Activated naive CD4-positive, alpha-beta T cell treated with anti-CD3 and anti-CD28 coated beads, Interleukin-2, amount 50 U/mL, for 24 hours (primary cell): Measurements from ENCODE around the gene ATP6V0E1.
A peak's percentile ranks its signal among the peaks of the same experiment; 100 is the strongest.

Source experiments
- H3K27ac Mint-ChIP-seq: one replicate; pipeline ENCODE4 v1.8.0; 2021; ENCODE audit warnings: mild to moderate bottlenecking, mixed read lengths
- H3K27me3 Mint-ChIP-seq: one replicate; pipeline ENCODE4 v1.8.0; 2021; ENCODE audit warnings: mixed read lengths
- H3K36me3 Mint-ChIP-seq: one replicate; pipeline ENCODE4 v1.8.0; 2021; ENCODE audit warnings: mixed read lengths
- H3K4me1 Mint-ChIP-seq: one replicate; pipeline ENCODE4 v1.8.0; 2021; ENCODE audit warnings: mixed read lengths
- H3K4me3 Mint-ChIP-seq: one replicate; pipeline ENCODE4 v1.8.0; 2021; ENCODE audit warnings: mild to moderate bottlenecking, mixed read lengths
- H3K9me3 Mint-ChIP-seq: one replicate; pipeline ENCODE4 v1.8.0; 2021; ENCODE audit warnings: mixed read lengths

Gene ATP6V0E1

GRCh38 chr5:172951371-172952033 is 32.1 kb upstream of the ATP6V0E1 start:
- Mint-ChIP-seq H3K27ac (no peak overlapping the region), H3K4me1 (no peaks in the 10 kb centered on the region), H3K36me3 (no peaks in the 10 kb centered on the region), H3K27me3 (no peaks in the 10 kb centered on the region), H3K4me3 (no peak overlapping the region), H3K9me3 (no peaks in the 10 kb centered on the region)

DNA sequence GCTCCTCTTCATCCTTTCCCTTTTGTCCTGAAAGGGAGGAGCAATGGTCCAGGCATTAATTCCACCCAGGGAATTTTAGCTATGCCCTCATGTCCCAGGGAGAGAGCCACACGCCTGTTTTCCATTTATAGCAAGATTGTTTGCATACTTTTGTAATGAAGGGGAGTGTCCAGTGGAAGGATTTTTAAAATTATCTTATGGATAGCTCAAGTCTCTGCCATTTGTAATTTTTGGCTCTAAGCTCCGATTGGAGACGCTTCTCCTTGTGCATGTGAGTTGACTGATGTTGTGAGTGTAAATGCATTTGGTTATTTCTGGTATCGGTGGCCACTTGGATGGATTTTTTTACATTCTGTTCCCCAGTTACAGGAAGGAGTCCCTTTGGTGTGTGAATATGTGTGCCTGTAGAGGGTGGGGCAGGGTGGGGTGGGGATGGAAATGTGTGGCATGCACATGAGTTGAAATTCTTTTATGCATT is 31.5 kb upstream of the ATP6V0E1 start:
- no peak overlapping the region for H3K27ac Mint-ChIP-seq
- H3K4me1 Mint-ChIP-seq: no peaks in the 10 kb centered on the region
- H3K36me3 Mint-ChIP-seq: no peaks in the 10 kb centered on the region
- H3K27me3 Mint-ChIP-seq: no peaks in the 10 kb centered on the region
- H3K4me3 Mint-ChIP-seq: no peak overlapping the region
- no peaks in the 10 kb centered on the region for H3K9me3 Mint-ChIP-seq

DNA sequence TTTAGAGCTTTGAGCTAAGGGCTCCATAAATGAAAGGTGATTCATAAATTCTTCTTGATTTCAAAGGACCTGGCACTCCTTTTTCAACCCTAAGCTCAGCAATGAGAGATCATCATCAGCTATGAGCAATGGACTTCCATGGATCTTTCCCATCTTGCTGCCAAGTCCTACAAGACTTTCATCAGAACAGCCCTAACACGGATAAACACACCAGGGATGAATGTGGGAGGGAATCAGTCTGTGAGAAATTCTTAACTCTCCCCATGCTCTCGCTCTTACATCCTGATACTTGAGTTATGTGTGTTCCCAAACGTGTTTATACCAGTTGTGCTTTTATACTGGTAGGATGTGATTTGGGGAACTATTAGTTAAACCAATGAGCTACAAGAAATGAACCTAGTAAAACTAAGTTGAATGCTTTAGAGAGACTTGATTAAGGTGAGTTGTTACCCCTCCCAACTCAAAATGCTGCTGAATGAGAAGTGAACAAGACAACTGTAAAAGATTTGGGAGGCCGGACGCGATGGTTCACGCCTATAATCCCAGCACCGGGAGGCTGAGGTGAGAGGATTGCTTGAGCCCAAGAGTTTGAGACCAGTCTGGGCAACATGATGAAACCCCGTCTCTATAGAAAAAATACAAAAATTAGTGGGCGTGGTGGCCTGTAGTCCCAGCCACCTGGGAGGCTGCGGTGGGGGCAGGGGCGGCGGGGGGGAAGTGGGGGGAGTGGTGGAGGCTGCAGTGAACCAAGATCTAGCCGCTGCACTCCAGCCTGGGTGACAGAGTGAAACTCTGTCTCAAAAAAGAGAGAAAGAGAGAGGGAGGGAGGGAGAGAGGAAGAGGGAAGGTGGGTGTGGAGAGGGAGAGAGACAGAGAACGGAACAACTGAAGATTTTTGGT is 29.5 kb upstream of the ATP6V0E1 start:
- peaks cover 4% of the 10 kb centered on the region for H3K4me1 Mint-ChIP-seq

DNA sequence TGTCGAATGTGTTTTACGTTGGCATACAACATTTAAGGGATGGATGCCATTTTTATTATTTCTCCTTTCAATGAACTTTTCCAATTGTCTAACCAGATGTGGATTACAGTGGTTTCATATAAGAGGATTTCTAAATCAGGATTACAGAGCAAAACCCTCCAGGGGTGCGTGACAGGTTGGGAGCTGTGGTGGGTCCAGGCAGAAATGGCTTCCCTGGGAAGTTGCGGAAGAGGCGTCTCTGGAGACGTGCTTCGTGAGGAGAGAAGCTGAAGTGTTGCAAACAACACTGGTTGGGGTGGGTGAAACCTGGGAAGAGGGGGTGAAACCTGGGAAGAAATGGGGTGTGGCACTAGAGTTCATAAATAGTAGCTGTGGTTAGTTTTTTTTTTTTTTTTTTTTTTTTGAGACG is 28.8 kb upstream of the ATP6V0E1 start:
- H3K4me3 Mint-ChIP-seq: no peak overlapping the region
- H3K27me3 Mint-ChIP-seq: no peaks in the 10 kb centered on the region
- peaks cover 4% of the 10 kb centered on the region for H3K4me1 Mint-ChIP-seq
- no peaks in the 10 kb centered on the region for H3K36me3 Mint-ChIP-seq
- no peak overlapping the region for H3K27ac Mint-ChIP-seq
- no peaks in the 10 kb centered on the region for H3K9me3 Mint-ChIP-seq

More for the DNA sequence above, 29.5 kb upstream of the ATP6V0E1 start:
- no peaks in the 10 kb centered on the region for H3K9me3 Mint-ChIP-seq
- no peak overlapping the region for H3K4me3 Mint-ChIP-seq
- H3K27ac Mint-ChIP-seq: no peak overlapping the region
- no peaks in the 10 kb centered on the region for H3K27me3 Mint-ChIP-seq
- no peaks in the 10 kb centered on the region for H3K36me3 Mint-ChIP-seq

GRCh38 chr5:172956228-172956627 is 27.3 kb upstream of the ATP6V0E1 start:
- no peak overlapping the region for H3K4me3 Mint-ChIP-seq
- no peak overlapping the region for H3K27ac Mint-ChIP-seq
- no peaks in the 10 kb centered on the region for H3K27me3 Mint-ChIP-seq
- H3K36me3 Mint-ChIP-seq: no peaks in the 10 kb centered on the region
- H3K4me1 Mint-ChIP-seq: peaks cover 14% of the 10 kb centered on the region
- no peaks in the 10 kb centered on the region for H3K9me3 Mint-ChIP-seq

- peaks cover 21% of the 10 kb centered on the region for H3K4me1 Mint-ChIP-seq
- no peak overlapping the region for H3K27ac Mint-ChIP-seq
Measured at GRCh38 chr5:172956936-172957335, 26.6 kb upstream of the ATP6V0E1 start.

DNA sequence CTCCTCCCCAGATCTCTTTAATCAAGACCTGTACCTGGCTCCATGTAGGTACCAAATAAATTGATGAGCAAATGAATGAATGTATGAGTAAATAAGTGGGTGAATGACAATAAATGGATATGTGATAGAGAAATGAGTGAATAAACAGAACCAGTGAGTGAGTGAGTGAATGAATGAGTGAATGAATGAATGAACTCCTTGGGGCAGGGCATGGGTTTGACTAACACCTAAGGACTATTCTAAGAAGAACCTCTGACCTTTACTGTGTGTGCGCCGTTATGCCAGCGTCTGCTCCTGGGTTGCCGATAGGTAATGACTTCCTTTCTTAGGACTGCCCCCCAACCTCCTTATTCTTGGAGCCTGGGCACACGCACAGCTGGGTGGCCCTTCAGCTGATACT is 26.1 kb upstream of the ATP6V0E1 start:
- Mint-ChIP-seq H3K4me1 (peaks cover 21% of the 10 kb centered on the region), H3K36me3 (peaks cover 5% of the 10 kb centered on the region), H3K27ac (peak overlapping the region; percentile 9)

More at GRCh38 chr5:172956936-172957335, 26.6 kb upstream of the ATP6V0E1 start:
- H3K9me3 Mint-ChIP-seq: no peaks in the 10 kb centered on the region
- no peaks in the 10 kb centered on the region for H3K27me3 Mint-ChIP-seq
- peaks cover 5% of the 10 kb centered on the region for H3K36me3 Mint-ChIP-seq
- H3K4me3 Mint-ChIP-seq: no peak overlapping the region

DNA sequence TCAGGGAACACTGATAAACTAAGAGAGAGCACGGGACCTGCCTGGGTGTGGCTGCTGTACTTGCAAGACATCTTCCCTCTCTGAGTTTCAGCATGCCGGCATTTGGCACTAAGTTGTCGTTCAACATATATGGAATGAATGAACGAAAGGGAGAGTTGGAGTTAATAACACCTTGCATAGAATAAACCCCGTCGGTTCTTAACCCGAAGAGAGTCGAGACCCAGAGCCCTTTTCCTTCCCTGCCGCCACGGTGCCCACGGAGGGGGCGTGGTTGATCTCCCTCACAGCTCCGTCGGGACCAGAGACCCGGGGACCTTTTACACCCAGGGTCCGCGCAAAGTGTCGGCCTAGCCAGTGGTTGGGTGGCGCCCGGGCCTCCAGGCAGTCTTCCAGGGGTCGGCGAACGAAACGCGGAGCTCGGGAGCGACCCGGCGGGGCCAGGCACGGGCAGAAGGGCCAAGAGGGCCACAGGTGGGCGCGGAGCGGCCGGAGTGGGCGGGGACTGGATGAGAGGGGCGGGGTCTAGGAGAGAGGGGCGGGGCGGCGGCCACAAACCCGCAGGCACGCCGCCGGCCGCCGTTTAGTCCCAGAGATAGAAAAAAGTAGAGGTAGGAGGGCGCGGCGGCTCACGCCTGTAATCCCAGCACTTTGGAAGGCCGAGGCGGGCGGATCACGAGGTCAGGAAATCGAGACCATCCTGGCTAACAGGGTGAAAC is 25.1 kb upstream of the ATP6V0E1 start:
- Mint-ChIP-seq H3K4me3 (peak overlapping the region; percentile 96), H3K36me3 (peaks cover 5% of the 10 kb centered on the region), H3K27ac (peak overlapping the region; percentile 96), H3K27me3 (no peaks in the 10 kb centered on the region), H3K9me3 (no peaks in the 10 kb centered on the region), H3K4me1 (peaks cover 21% of the 10 kb centered on the region)

More for the DNA sequence above, 26.1 kb upstream of the ATP6V0E1 start:
- no peaks in the 10 kb centered on the region for H3K27me3 Mint-ChIP-seq
- peak overlapping the region; percentile 56 for H3K4me3 Mint-ChIP-seq
- no peaks in the 10 kb centered on the region for H3K9me3 Mint-ChIP-seq

DNA sequence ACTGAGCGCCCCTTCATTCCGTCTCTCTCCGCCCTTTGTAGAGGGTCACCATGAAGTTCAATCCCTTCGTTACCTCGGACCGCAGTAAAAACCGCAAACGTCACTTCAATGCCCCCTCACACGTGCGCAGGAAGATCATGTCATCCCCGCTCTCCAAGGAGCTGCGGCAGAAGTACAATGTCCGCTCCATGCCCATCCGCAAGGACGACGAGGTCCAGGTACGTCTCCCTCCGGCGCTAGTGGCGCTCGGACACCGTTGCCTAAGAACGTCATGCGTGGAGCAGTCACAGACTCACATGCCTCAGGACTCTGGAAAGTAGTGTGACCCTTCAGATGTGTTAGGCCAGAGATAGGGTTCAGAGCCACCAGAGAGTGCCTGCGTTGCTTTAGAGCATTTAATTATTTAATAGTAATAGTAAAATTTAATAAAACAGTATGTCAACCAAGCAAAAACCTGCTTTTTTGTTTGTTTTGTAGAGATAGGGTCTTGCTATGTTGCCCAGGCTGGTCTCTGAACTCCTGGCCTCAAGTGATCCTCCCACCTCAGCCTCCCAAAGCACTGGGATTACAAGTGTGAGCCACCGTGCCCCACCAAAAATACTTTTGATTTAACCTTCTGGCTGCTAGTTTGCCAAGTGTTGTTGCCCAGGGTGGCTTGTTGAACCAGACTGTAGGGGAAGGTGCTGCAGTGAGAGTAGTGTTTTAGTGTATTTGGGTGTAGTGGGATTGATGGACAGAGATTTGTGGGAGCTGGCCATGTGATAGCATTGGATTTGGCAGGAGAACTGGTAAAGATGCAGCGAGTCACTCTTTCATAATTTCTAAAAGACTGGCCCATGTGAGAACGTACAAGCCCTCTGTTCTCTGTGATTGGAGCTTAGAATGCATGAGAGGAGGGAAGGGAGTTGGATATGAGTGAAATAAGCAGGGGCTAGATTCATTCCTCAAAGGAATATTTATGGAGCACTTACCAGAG is 23.5 kb upstream of the ATP6V0E1 start:
- Mint-ChIP-seq H3K4me1 (peaks cover 21% of the 10 kb centered on the region), H3K27me3 (no peaks in the 10 kb centered on the region), H3K36me3 (peaks cover 9% of the 10 kb centered on the region), H3K9me3 (no peaks in the 10 kb centered on the region), H3K27ac (peak overlapping the region; percentile 96), H3K4me3 (peak overlapping the region; percentile 96)

GRCh38 chr5:172969921-172970320 is 13.7 kb upstream of the ATP6V0E1 start:
- Mint-ChIP-seq H3K9me3 (no peaks in the 10 kb centered on the region), H3K27ac (no peak overlapping the region), H3K36me3 (peaks cover 12% of the 10 kb centered on the region), H3K27me3 (peaks cover 2% of the 10 kb centered on the region), H3K4me3 (no peak overlapping the region), H3K4me1 (no peaks in the 10 kb centered on the region)

GRCh38 chr5:172971482-172971881 is 12.1 kb upstream of the ATP6V0E1 start:
- Mint-ChIP-seq H3K27me3 (peaks cover 2% of the 10 kb centered on the region), H3K36me3 (peaks cover 6% of the 10 kb centered on the region), H3K9me3 (no peaks in the 10 kb centered on the region), H3K27ac (no peak overlapping the region), H3K4me3 (no peak overlapping the region), H3K4me1 (no peaks in the 10 kb centered on the region)

GRCh38 chr5:172972552-172972951 is 11.0 kb upstream of the ATP6V0E1 start:
- peaks cover 6% of the 10 kb centered on the region for H3K36me3 Mint-ChIP-seq
- H3K9me3 Mint-ChIP-seq: no peaks in the 10 kb centered on the region
- no peaks in the 10 kb centered on the region for H3K4me1 Mint-ChIP-seq
- H3K4me3 Mint-ChIP-seq: no peak overlapping the region
- H3K27ac Mint-ChIP-seq: no peak overlapping the region
- H3K27me3 Mint-ChIP-seq: peaks cover 2% of the 10 kb centered on the region

- no peak overlapping the region for H3K4me3 Mint-ChIP-seq
- H3K4me1 Mint-ChIP-seq: no peaks in the 10 kb centered on the region
- no peaks in the 10 kb centered on the region for H3K9me3 Mint-ChIP-seq
- H3K27ac Mint-ChIP-seq: no peak overlapping the region
- peaks cover 4% of the 10 kb centered on the region for H3K36me3 Mint-ChIP-seq
- peaks cover 2% of the 10 kb centered on the region for H3K27me3 Mint-ChIP-seq
Measured at GRCh38 chr5:172973127-172973916, 10.2 kb upstream of the ATP6V0E1 start.

DNA sequence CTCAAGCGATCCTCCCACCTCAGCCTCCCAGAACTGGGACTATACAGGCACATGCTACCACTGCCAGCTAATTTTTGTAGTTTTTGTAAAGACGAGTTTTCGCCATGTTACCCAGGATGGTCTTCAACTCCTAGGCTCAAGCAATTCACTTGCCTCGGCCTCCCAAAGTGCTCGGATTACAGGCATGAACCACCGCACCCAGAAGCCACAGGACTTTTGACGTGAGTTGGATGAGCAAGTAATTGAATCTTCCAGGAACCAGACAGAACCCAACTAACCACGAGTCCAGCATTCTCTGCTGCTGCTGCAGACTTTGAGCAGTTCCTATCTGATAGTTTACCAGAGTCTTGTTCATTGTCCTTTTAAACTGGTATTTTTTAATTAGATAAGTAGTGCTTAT is 9.6 kb upstream of the ATP6V0E1 start:
- no peak overlapping the region for H3K27ac Mint-ChIP-seq
- H3K27me3 Mint-ChIP-seq: peaks cover 2% of the 10 kb centered on the region
- H3K36me3 Mint-ChIP-seq: peaks cover 3% of the 10 kb centered on the region
- H3K4me1 Mint-ChIP-seq: peaks cover 6% of the 10 kb centered on the region
- no peak overlapping the region for H3K4me3 Mint-ChIP-seq
- H3K9me3 Mint-ChIP-seq: no peaks in the 10 kb centered on the region
